Measurements from ENCODE around the gene PTPRZ1. TPM values are rescaled to one million over a fixed set of nuclear protein-coding genes. Genes with fewer than 3 reads are reported as not detected.
A peak's percentile ranks its signal among the peaks of the same experiment; 100 is the strongest.

Gene PTPRZ1
- total RNA-seq, 1 donor from 2014 or later, result 138 TPM

DNA sequence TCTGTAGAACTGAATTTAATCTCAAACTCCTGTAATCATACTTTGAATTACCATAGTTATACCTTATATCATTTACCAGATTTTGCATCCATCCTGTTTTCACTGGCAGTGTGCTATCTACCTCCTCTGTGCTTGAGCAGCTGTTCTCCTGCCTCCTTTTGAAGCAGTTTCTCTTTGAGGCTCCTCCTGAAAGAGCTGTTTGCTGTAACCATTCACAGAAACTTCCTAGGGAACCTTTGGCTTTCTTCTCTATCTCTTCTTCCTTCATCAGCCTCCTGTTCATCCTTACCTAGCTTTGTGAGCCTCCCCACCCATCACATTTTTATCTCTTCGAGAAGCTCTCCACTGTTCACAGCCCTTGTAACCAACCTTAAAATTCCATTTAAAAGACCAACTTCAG lies 162.9 kb downstream of the PTPRZ1 start:
- FAIRE-seq (no peak), DNase-seq (ENCODE audit: low spot score in 2 of 2) (no peak)

DNA sequence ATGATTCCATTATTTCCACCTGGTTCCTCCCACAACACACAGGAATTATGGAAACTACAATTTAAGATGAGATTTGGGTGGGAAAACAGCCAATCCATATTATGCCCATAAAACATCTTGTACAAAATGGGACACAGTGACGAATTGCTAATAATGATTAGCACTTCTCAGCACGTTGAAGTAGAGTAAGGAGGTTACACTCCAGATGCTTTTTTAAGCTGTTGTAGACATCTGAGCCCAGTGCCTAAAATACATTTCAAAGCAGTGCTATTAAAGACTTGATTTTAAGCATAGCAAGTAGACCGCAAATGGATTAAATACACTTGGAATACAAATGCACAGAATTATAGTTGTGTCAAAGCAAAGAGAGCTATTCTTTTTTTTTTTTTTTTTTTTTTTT lies 165.2 kb downstream of the PTPRZ1 start:
- FAIRE-seq (no peak), DNase-seq (ENCODE audit: low spot score in 2 of 2) (no peak)

DNA sequence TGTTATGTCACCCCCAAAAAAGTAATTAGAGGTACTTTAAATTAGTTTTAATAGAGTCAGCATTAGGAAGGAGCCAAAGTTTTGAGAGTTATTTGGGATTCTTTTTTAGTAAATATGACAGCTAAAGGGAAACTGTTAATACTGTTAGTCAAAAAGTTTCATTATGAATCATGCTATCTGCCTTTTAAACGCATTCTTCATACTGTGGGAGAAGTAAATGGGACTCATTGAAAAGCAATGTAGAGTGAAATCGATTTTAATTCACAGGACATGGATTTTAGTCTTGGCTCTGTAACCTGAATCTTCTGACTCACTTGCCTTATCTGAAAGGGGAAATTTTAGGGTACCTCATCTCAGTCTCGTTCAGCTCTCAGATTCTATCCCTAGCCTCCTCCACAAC lies 165.9 kb downstream of the PTPRZ1 start:
- FAIRE-seq, result no peak
- DNase-seq (ENCODE audit: low spot score in 2 of 2), result no peak

DNA sequence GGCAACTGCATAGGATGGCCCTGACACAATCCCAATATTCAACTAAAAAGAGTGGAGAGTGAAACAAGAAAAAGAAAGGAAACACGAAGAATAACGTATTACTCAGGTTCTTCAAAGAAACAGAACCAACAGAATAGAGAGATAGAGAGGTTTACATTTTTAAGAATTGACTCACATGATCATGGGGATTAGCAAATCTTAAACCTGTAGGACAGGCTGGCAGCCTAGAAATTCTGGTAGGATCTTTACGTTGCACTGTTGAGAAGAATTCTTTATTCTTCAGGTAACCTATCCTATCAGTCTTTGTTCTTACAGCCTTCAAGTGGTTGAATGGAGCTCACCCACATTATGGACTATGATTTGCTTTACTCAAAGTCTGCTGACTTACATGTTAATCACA lies 167.2 kb downstream of the PTPRZ1 start:
- no peak for DNase-seq (ENCODE audit: low spot score in 2 of 2)

DNA sequence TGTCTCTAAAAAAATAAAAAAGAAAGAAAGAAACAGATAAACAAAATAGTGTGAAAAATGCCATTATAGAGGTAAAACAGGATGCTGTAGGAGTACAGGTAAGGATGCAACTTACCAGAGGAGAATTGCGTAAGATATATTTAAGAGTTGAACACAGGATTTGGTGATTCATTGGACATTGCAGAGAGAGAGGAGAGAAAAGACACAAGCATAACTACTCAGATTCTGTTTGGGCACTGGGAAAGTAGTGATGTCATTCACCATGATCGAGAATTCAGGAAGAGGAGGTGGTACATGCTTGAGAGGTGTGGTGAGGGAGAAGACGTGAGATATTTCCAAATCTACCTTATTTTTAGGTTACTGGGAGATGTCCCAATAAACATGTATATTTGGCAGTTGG lies 173.4 kb downstream of the PTPRZ1 start:
- FAIRE-seq (no peak), DNase-seq (ENCODE audit: low spot score in 2 of 2) (no peak)

More for the DNA sequence above, 167.2 kb downstream of the PTPRZ1 start:
- no peak for FAIRE-seq

DNA sequence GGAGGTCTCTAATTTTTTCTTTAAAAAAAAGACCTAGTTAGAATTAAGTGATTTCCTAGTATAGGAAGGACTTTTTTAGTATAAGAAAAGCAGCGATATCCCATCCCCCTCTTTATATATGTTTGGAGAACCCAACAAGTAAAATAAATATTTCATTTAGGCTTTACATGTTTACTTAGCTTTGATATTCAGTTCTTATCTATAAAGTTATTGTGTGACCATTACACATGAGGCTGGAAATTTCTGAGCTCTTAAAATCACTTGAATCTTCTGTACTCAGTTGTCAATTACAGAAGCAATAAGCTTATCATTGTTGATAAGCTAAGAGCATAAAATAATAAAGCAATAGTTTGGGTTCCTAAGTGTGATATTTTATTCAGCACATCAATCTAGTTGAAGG lies 181.4 kb downstream of the PTPRZ1 start:
- DNase-seq (ENCODE audit: low spot score in 2 of 2), result no peak
- no peak for FAIRE-seq

DNA sequence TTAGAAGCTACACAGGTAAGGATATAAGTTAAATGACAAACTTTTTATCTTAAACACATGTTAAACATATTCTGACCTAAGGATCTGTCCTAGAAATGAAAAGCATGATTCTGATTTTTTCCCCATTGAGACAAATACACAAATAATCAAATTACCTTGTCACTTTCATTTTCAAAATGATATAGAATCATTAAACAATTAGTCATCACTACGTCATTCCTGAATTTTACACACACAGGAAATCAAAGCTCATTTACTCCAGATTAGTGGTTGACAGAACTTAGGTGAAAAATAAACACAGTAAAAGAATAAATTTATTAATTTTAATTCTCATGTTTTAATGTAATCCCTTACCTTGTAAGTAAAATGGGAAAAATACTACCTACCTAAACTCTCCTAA lies 182.1 kb downstream of the PTPRZ1 start:
- no peak for DNase-seq (ENCODE audit: low spot score in 2 of 2)
- no peak for FAIRE-seq

DNA sequence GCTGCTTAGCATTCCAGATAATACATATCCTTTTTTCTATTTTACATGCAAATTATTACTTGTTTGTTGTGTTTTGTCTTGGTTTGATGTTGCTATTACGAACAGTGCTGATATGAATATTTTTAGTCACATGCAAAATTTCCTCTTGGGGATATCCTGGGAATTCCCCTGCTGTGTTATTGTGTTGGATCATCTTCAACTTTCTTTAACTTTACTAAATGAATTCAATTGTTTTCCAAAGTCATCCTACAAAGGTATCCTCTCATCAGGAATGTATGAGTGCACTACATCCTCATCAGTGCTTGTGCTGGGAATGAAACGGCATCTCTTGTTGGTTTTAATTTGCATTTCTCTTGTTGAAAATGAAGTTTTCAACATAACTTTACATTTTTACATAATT lies 184.0 kb downstream of the PTPRZ1 start:
- no peak for DNase-seq (ENCODE audit: low spot score in 2 of 2)
- FAIRE-seq, result no peak

DNA sequence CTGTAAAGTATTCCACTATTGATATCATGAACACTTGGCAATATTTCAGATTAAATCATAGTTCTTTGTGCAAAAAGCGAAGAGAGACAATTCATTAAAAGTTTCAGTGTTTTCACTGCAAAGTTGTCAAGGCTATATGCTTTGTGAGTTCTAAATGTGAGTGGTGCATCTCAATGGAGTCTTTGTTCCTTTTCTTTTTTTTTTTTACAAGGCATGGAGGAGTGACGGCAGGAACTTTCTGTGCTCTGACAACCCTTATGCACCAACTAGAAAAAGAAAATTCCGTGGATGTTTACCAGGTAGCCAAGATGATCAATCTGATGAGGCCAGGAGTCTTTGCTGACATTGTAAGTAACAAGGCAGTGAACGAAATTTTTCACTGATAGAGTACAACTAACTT lies 186.6 kb downstream of the PTPRZ1 start:
- FAIRE-seq, result no peak
- DNase-seq (ENCODE audit: low spot score in 2 of 2), result no peak

DNA sequence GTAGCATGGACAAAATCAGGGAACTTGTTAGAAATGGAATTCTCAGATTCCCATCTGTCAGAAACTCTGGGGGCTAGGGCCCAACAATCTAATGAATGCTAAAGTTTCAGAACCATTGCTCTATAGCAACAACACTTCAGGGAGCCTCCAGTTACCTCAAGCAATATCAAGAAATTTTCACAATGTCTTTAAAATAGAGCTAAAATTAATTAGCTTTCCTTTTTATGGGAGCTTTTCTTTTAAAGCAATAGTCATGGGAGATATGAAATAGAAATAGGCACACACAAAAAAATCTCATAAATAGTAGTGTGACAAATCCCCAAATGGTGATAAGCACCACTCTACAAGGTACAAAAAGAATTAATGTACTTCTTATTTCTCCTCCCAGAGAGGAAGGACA lies 190.2 kb downstream of the PTPRZ1 start:
- no peak for DNase-seq (ENCODE audit: low spot score in 2 of 2)
- FAIRE-seq, result no peak

DNA sequence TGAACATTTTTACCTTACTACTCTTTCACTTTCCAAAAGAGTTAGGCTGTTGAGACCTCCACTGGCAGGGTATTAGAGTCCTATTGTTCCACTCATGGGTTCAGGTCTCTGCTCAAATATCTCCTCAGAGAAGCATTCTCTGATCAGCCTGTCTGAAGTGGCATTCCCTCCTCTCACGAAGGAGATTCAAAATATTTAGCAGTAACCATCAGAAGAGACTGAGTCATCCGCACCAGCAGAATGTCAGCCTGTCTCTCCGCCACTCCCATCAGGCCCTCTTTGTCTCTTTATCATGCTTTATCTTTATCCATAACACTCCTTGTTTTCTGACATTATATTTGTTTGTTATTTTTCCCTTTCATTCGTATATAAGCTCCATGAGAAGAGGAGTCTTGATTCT lies 192.0 kb downstream of the PTPRZ1 start:
- DNase-seq (ENCODE audit: low spot score in 2 of 2) (no peak), FAIRE-seq (no peak)

DNA sequence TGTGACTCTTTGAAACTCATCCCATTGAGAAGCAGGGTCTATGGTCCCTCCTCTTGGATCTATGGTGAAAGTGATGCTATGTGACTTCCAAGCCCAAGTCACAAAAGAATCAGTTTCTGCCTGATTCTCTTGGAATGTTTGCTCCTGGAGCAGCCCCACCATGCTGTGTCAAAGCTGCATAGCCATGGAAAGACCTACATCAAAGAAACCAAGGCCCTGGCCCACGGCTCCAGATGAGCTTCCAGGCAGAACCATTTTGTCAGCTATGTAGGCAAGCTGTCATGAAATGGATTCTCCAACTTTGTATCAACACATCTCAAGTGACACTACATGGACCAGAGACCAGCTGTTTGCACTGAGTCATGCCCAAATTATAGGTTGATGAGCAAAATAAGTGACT lies 194.1 kb downstream of the PTPRZ1 start:
- FAIRE-seq, result no peak
- no peak for DNase-seq (ENCODE audit: low spot score in 2 of 2)

DNA sequence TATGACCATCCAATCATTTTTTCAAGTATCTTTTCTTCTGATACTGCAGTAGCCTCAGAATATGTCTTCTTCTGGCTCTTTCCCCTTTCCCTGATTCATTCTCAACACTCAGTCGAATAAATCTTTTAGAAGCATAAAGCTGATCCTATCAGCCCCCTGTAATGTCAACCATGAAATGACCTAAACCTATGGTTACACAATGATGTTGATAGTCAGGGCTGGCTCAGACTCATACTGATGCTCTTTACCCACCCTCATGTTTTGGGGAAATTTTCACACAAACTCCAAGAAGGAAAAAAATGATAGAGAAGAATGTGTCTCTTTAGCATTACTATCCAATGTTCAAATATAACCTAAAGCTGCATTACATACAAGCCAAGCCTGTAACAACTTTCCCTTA lies 195.1 kb downstream of the PTPRZ1 start:
- FAIRE-seq (no peak), DNase-seq (ENCODE audit: low spot score in 2 of 2) (no peak)

DNA sequence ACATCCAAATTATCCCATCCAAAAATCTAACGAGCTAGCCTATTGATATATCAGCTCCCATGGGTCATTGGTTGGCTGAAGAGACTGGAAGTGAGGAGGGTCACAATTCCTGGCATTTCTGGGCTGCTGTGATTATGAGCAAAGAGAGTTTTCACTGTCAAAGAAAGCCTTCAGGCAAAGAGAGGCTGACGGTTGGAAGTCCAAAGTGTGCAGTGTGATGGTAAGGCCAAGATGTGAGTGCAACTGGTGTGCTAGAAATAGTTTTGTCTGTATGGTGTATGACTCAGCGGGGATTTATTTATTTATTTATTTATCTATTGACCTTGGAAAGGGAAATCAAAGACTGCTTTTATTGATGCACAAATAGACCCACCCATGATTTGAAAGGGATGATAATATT lies 196.0 kb downstream of the PTPRZ1 start:
- DNase-seq (ENCODE audit: low spot score in 2 of 2) (no peak), FAIRE-seq (no peak)

DNA sequence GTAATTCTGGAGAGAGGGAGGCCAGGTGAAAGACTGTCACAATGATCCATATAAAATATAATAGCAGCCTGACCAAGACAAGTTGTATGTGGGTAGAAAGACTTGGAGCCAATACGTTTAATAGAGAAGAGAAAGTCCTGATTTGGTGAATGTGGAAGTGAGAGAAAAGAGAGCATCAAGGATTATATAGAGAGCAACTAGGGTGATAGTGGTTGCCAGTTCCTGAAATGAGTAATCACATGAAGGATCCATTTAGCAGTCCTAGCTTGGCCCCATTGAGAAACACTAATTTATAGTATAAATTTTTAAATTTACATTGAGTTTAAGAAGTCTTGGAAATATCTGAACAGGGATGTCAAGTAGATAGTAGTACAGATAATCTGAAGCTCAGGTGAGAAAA lies 197.1 kb downstream of the PTPRZ1 start:
- FAIRE-seq (no peak), DNase-seq (ENCODE audit: low spot score in 2 of 2) (no peak)

DNA sequence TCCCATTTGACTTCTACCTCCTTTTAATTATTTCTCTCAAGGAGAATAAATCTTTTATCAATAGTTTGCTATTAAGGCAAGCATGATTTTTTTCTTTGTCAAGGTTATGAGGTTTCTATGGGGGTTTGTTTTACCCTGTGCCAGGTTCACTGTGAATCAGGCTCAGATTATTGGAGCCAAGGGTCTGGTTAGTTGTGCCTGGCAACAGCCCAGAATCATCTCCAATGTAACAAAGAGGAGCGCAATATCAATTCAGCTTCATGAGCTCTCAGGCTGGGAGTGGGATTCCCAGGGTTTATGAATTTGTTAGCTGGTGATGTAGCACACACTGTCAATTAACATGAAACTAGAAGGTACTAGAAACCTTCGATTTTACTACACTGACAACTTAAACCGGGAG lies 197.9 kb downstream of the PTPRZ1 start:
- DNase-seq (ENCODE audit: low spot score in 2 of 2) (no peak), FAIRE-seq (no peak)

DNA sequence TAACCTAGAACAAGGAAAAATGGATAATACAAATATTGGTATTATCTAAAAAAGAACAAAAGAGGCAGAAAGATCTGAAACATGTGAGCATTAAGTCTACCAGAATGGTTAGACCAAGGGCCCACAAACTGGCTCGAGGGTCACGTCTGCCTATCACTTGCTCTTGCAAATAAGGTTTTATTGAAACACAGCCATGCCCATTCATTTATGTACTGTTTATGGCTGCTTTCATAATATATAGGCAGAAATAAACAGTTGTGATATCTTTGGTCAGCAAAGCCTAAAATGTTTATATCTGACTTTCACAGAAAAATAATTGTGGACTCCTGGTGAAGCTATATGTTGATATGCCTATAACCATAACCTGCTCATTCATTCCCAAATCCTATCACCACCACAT lies 199.3 kb downstream of the PTPRZ1 start:
- FAIRE-seq (no peak), DNase-seq (ENCODE audit: low spot score in 2 of 2) (no peak)

DNA sequence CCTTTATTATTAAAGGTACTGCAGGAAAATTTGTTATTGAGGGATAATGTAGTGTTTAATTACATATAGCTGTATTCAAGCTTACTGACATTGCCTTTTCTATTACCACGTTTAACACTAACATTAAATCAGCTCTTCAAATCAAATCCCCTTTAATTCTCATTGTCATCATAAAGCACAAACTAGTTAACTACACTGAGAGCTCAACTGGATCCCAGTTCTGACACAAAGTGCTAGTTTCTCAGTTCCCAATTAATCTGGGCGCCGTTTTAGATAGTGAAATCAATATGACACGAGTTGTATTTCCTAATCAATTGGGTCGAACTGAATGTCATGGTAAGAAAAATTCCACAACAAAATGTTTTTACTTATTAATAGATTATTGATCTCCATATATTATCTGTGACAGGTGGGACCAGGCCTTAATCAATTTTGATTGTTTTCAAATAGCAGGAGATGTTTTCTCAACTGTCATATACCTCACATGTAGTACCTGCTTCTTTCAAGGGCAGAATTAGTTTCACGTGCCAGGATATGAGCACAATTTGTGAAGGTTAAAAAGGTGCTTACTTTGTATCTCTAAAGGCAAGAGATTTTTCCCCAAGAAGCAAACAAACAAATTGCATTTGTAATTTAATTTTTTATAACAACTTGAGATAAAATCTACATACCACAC lies 200.1 kb downstream of the PTPRZ1 start:
- no peak for DNase-seq (ENCODE audit: low spot score in 2 of 2)
- FAIRE-seq, result no peak

DNA sequence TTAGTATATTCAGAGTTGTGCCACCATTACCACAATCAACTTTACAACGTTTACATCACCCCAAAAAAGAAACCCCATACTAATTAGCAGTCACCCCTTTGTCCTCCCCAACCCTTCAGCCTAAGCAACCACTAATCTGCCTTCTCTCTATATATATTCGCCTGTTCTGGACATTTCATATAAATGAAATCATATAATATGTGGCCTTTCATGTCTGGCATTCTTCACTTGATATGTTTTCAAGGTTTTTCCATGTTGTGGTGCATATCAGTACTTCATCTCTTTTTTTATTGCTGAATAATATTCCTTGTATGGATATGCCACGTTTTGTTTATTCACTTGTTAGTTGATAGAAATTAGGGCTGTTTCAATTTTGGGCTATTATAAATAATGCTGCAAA lies 200.7 kb downstream of the PTPRZ1 start:
- FAIRE-seq (no peak), DNase-seq (ENCODE audit: low spot score in 2 of 2) (no peak)

DNA sequence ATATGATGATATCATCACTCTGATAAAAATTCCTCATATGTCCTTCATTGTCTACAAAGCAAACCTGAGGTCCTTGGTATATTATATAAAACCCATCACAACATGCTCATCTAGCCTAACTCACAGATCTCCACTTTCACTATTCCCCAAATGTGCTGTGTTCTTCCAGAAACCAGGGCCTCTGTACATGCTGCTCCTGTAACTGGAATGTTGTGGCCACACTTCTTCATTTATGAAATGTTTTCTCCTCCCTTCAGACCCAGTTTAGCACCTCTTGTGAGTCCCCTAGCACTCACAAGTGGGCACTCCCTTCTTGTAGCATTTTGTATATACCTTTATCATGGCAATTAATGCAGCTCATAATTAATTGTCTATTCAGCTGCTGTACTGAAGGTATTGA lies 209.2 kb downstream of the PTPRZ1 start:
- DNase-seq (ENCODE audit: low spot score in 2 of 2) (no peak), FAIRE-seq (no peak)

DNA sequence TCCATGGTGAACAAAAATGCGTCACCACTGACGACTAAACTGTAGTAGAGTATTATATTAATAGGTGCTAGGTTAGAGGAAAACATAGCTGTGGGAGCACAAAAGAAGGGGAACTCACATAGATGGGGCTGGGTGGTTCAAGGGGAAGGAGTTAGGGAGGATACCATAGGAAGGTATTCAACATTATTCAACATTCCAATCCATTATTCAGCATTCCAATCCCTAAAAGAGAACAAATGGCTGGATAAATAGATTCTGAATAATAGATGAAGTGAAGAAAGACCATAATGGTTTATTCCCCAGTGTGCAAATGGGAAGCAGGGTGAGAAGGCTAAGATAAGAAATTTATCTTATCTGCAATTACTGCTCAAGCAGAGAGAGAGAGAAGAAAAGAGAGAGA lies 209.7 kb downstream of the PTPRZ1 start:
- no peak for DNase-seq (ENCODE audit: low spot score in 2 of 2)
- FAIRE-seq, result no peak

DNA sequence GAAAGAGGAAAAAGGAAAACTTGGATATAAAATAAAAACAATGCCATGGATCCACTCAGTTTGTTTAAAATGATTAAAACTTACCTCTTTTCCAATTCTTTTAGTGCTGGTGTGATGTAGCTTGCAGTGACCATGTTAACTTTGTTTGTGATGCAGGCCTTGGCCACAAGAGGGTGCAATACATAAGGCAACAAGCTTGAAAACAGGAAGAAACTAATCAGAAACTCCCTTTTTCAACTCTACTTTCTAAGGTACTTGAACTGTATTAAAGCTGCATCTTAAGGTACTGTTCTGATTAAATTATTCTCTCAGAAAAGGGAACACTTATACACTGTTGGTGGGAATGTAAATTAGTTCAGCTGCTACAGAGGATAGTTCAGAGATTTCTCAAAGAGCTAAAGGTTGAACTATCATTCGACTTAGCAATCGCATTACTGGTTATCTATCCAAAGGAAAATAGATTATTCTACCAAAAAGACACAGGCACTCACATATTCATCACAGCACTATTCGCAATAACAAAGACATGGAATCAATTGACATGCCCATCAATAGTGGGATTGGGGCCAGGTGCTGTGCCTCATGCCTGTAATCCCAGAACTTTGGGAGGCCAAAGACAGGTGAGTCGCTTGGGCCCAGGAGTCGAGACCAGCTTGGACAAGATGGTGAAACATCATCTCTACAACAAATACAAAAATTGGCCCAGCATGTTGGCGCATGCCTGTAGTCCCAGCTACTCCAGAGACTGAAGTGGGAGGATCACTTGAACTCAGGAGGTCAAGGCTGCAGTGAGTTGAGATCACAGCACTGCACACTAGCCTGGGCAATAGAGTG lies 220.2 kb downstream of the PTPRZ1 start:
- FAIRE-seq (peak; percentile 69), DNase-seq (ENCODE audit: low spot score in 2 of 2) (peak in 1 of 2 donors; percentile 13)

Measured in frontal cortex (tissue), 4 donors.